Keratinocyte (primary cell): ENCODE data around the gene UPP1.

Experiments
- CTCF ChIP-seq, 3 experiments: IDR thresholded peaks in 1 of 3; conservative IDR thresholded peaks in 1 of 3; optimal IDR thresholded peaks in 1 of 3; 2 replicates in 2 of 3; 3 replicates in 1 of 3; pipeline versions ENCODE3 to v1.5.1; 2011; ENCODE audit warnings: low read length in 3 of 3, mild to moderate bottlenecking in 3 of 3, moderate library complexity in 2 of 3, control low read depth in 1 of 3, inconsistent platforms in 1 of 3; ENCODE audit not compliant: insufficient read depth in 2 of 3; ENCODE audit errors: extremely low read depth in 1 of 3
- EZH2 ChIP-seq: IDR thresholded peaks from one replicate; pipeline ENCODE4 v1.6.1; 2012; ENCODE audit warnings: inconsistent platforms, mild to moderate bottlenecking, low read length, moderate library complexity

GRCh38 chr7:48063985-48064384, 25.1 kb upstream of the UPP1 start:
- no peak for TF ChIP-seq CTCF (optimal IDR thresholded peaks at IDR 0.05 in 1 of 3, IDR thresholded peaks at IDR 0.05 in 1 of 3, conservative IDR thresholded peaks at IDR 0.05 in 1 of 3; ENCODE audit: extremely low read depth in 1 of 3, insufficient read depth in 2 of 3, low read length in 3 of 3)
- TF ChIP-seq EZH2: no peak
